HepG2 (cell line): ENCODE data around the gene EMC9. TPM values are rescaled to one million over a fixed set of nuclear protein-coding genes. Genes with fewer than 3 reads are reported as not detected.
A peak's percentile ranks its signal among the peaks of the same experiment; 100 is the strongest.

Experiments
- BORCS8-MEF2B ChIP-seq: sonication (generic); formaldehyde crosslinking; IDR thresholded peaks from 2 replicates; pipeline ENCODE4 v1.8.0; 2022; ENCODE audit warnings: mild to moderate bottlenecking, missing genetic modification reagents
- FOSL2 ChIP-seq: sonication (generic); formaldehyde crosslinking; IDR thresholded peaks from 2 replicates; pipeline ENCODE4 v1.4.0; 2020; ENCODE audit warnings: missing genetic modification reagents
- HMG20B ChIP-seq: conservative IDR thresholded peaks from 2 replicates; pipeline ENCODE4 v1.6.1; 2016; ENCODE audit warnings: missing genetic modification reagents, missing compliant biosample characterization
- IRF2 ChIP-seq: IDR thresholded peaks from 2 replicates; pipeline ENCODE4 v1.6.1; 2018; ENCODE audit warnings: missing genetic modification reagents, missing compliant biosample characterization
- KDM3A ChIP-seq: IDR thresholded peaks from 2 replicates; pipeline ENCODE4 v1.6.1; 2018; ENCODE audit warnings: low read depth, missing compliant biosample characterization
- MEIS1 ChIP-seq: sonication (generic); formaldehyde crosslinking; IDR thresholded peaks from 2 replicates; pipeline ENCODE4 v1.9.0; 2021; ENCODE audit warnings: mild to moderate bottlenecking, missing genetic modification reagents, moderate library complexity, borderline replicate concordance
- MXI1 ChIP-seq: IDR thresholded peaks from 3 replicates; pipeline ENCODE4 v1.6.1; 2012; ENCODE audit warnings: low read depth, low read length, inconsistent platforms, borderline replicate concordance
- NR2C2 ChIP-seq: sonication (generic); formaldehyde crosslinking; IDR thresholded peaks from 2 replicates; pipeline ENCODE4 v1.4.0; 2020; ENCODE audit warnings: missing genetic modification reagents, mild to moderate bottlenecking, moderate library complexity, borderline replicate concordance
- PHF8 ChIP-seq: sonication (generic); formaldehyde crosslinking; IDR thresholded peaks from 2 replicates; pipeline ENCODE4 v1.5.0; 2020; ENCODE audit warnings: missing genetic modification reagents
- RXRA ChIP-seq: sonication (generic); formaldehyde crosslinking; IDR thresholded peaks from 2 replicates; pipeline ENCODE4 v1.5.1; 2020; ENCODE audit warnings: missing genetic modification reagents
- XBP1 ChIP-seq: sonication (generic); formaldehyde crosslinking; IDR thresholded peaks from 2 replicates; pipeline ENCODE4 v1.5.0; 2020; ENCODE audit warnings: missing genetic modification reagents
- ZBTB7A ChIP-seq: sonication (generic); formaldehyde crosslinking; IDR thresholded peaks from 2 replicates; pipeline ENCODE4 v1.8.0; 2022; ENCODE audit warnings: mild to moderate bottlenecking, missing genetic modification reagents
- ZFX ChIP-seq: sonication (generic); formaldehyde crosslinking; IDR thresholded peaks from 2 replicates; pipeline ENCODE4 v1.4.0; 2020; ENCODE audit warnings: mild to moderate bottlenecking, low read depth, missing genetic modification reagents, moderate library complexity
- ZMAT3 ChIP-seq: sonication (generic); formaldehyde crosslinking; conservative IDR thresholded peaks from 2 replicates; pipeline ENCODE4 v1.7.0; 2021; ENCODE audit warnings: missing genetic modification reagents
- ZNF124 ChIP-seq: sonication (generic); formaldehyde crosslinking; IDR thresholded peaks from 2 replicates; pipeline ENCODE4 v1.4.0; 2020; ENCODE audit warnings: missing genetic modification reagents
- ZNF44 ChIP-seq: sonication (generic); formaldehyde crosslinking; IDR thresholded peaks from 2 replicates; pipeline ENCODE4 v1.5.1; 2020; ENCODE audit warnings: mild to moderate bottlenecking, missing genetic modification reagents
- ZNF598 ChIP-seq: sonication (generic); formaldehyde crosslinking; IDR thresholded peaks from 2 replicates; pipeline ENCODE4 v1.5.1; 2020; ENCODE audit warnings: mild to moderate bottlenecking, missing genetic modification reagents, borderline replicate concordance
- ZNF768 ChIP-seq: sonication (generic); formaldehyde crosslinking; IDR thresholded peaks from 2 replicates; pipeline ENCODE4 v1.4.0; 2020; ENCODE audit warnings: missing genetic modification reagents
- ZNF776 ChIP-seq: sonication (generic); formaldehyde crosslinking; IDR thresholded peaks from 2 replicates; pipeline ENCODE4 v1.4.0; 2020; ENCODE audit warnings: mild to moderate bottlenecking, missing genetic modification reagents
- ZNF788 ChIP-seq: sonication (generic); formaldehyde crosslinking; IDR thresholded peaks from 2 replicates; pipeline ENCODE4 v1.5.0; 2020; ENCODE audit warnings: mild to moderate bottlenecking, missing genetic modification reagents, borderline replicate concordance
- ZNF891 ChIP-seq: sonication (generic); formaldehyde crosslinking; IDR thresholded peaks from 2 replicates; pipeline ENCODE4 v1.5.0; 2020; ENCODE audit warnings: mild to moderate bottlenecking, missing genetic modification reagents
- polyA plus RNA-seq, 8 experiments: library from polyadenylated mRNA; depleted of rRNA in 3 of 8; stranded (reverse) in 7 of 8; unstranded in 1 of 8; fragments of >200 nt; fragmentation: Illumina TruSeq in 4 of 8; extraction: Trizol in 4 of 8; gene quantifications; 2 replicates each; pipeline versions ENCODE4 v1.2.1 to v1.2.3, GENCODE V29; 2011 to 2016; ENCODE audit warnings: low read depth in 4 of 8, missing spikeins in 1 of 8, mixed read lengths in 1 of 8; ENCODE audit not compliant: insufficient read depth in 1 of 8
- total RNA-seq, 5 experiments: library from RNA; depleted of rRNA; stranded (reverse); fragments of >200 nt; fragmentation: Illumina TruSeq; extraction: Trizol; gene quantifications; 2 replicates each; pipeline ENCODE4 v1.2.3, GENCODE V29; 2016; ENCODE audit warnings: low read depth in 1 of 5
- TF ChIP-seq, protein P1 (sequence below): sonication (generic); formaldehyde crosslinking; conservative IDR thresholded peaks from 2 replicates; pipeline ENCODE4 v1.8.0; 2022; ENCODE audit warnings: missing genetic modification reagents
- TF ChIP-seq, protein P2 (sequence below): sonication (generic); formaldehyde crosslinking; IDR thresholded peaks from 2 replicates; pipeline ENCODE4 v1.4.0; 2020; ENCODE audit warnings: mild to moderate bottlenecking, missing genetic modification reagents

Gene EMC9
- total and polyA plus RNA-seq, 2 of the 13 experiments (the other 11 are each of a cell fraction or from before 2014, with no cell fraction given), result 60.5 to 78.7 TPM

DNA sequence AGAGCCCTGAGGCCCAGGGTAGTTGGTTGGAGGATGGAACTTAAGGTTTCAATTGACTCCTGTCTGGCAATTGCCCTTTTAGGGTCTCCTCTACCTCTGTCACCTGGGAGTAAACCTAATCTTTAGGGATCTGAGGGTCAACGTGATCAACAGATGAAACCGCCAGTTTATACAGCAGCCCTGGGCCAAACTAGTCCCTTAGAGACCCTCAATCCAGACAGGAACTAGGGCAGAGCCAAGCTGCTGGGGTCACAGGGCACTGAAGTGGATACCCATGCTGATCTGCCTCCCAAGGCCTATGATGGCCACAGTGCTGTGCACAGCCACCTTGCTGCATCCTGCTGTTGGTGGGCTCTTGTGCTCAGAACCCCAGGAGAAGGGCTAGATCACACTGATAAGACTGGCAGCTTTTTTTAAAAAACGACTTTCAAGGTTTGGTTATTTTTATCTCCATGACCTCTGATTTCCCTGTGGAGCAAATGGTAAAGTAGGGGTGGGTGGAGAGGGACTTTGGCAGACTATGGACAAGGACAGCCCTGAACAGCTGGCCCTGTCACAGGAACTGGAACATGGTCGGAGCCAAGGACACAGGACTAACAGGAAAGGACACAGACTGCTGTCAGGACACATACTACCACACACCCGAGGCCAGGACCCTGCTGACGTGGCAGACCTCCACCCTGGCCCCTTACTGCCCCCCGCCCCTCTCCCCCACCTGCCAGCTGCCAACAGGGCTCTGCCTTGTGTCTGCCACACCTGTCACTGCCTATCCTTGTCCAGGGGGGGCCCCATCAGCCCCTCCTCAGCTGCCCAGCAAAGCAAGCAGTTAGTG is 10.5 kb downstream of the EMC9 start (continued):
- TF ChIP-seq, protein P1, sequence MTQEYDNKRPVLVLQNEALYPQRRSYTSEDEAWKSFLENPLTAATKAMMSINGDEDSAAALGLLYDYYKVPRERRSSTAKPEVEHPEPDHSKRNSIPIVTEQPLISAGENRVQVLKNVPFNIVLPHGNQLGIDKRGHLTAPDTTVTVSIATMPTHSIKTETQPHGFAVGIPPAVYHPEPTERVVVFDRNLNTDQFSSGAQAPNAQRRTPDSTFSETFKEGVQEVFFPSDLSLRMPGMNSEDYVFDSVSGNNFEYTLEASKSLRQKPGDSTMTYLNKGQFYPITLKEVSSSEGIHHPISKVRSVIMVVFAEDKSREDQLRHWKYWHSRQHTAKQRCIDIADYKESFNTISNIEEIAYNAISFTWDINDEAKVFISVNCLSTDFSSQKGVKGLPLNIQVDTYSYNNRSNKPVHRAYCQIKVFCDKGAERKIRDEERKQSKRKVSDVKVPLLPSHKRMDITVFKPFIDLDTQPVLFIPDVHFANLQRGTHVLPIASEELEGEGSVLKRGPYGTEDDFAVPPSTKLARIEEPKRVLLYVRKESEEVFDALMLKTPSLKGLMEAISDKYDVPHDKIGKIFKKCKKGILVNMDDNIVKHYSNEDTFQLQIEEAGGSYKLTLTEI (CRISPR knock-in tag), result no peak
- TF ChIP-seq IRF2 (CRISPR knock-in tag) (peak; percentile 66), ZNF768 (CRISPR knock-in tag) (peak; percentile 48; the same call in 1 of the 2 replicates), XBP1 (CRISPR knock-in tag) (0 out of 2 replicates have a peak, but pooled peaks have one; percentile 75), ZFX (CRISPR knock-in tag) (peak; percentile 67; the same call in 1 of the 2 replicates), BORCS8-MEF2B (CRISPR knock-in tag) (peak; percentile 84), NR2C2 (CRISPR knock-in tag) (0 out of 2 replicates have a peak, but pooled peaks have one; percentile 41), MXI1 (peak; percentile 60; the same call in 1 of the 3 replicates), ZNF788 (peak; percentile 90), FOSL2 (CRISPR knock-in tag) (0 out of 2 replicates have a peak, but pooled peaks have one; percentile 28), ZNF124 (CRISPR knock-in tag) (peak; percentile 76; the same call in 1 of the 2 replicates), ZBTB7A (peak; percentile 83), PHF8 (CRISPR knock-in tag) (peak; percentile 17; the same call in 1 of the 2 replicates), ZMAT3 (CRISPR knock-in tag) (0 out of 2 replicates have a peak, but pooled peaks have one; percentile 46), ZNF44 (CRISPR knock-in tag) (peak; percentile 41; the same call in 1 of the 2 replicates), ZNF598 (CRISPR knock-in tag) (peak; percentile 50; the same call in 1 of the 2 replicates), RXRA (CRISPR knock-in tag) (peak; percentile 48), MEIS1 (CRISPR knock-in tag) (peak; percentile 75; the same call in 1 of the 2 replicates), HMG20B (CRISPR knock-in tag) (no peak), KDM3A (CRISPR knock-in tag) (peak; percentile 33; the same call in 1 of the 2 replicates), ZNF776 (CRISPR knock-in tag) (peak; percentile 66; the same call in 1 of the 2 replicates), ZNF891 (CRISPR knock-in tag) (peak; percentile 72; the same call in 1 of the 2 replicates)
- TF ChIP-seq, protein P2, sequence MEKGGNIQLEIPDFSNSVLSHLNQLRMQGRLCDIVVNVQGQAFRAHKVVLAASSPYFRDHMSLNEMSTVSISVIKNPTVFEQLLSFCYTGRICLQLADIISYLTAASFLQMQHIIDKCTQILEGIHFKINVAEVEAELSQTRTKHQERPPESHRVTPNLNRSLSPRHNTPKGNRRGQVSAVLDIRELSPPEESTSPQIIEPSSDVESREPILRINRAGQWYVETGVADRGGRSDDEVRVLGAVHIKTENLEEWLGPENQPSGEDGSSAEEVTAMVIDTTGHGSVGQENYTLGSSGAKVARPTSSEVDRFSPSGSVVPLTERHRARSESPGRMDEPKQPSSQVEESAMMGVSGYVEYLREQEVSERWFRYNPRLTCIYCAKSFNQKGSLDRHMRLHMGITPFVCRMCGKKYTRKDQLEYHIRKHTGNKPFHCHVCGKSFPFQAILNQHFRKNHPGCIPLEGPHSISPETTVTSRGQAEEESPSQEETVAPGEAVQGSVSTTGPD (CRISPR knock-in tag), result peak; percentile 94
